ENCODE results near the gene CTIF.

The CTIF gene

GRCh38 chr18:48531908-48532307, 6.9 kb upstream of the CTIF start:
- TF ChIP-seq CTCF (IDR thresholded peaks at IDR 0.05; ENCODE audit: poor library complexity, severe bottlenecking) = no peak

GRCh38 chr18:48533340-48534070, 5.3 kb upstream of the CTIF start:
- H3K27me3 ChIP-seq (ENCODE audit: insufficient read depth, poor library complexity, severe bottlenecking) = no peaks in the 10 kb centered on the region
- H3K9me3 ChIP-seq (ENCODE audit: severe bottlenecking) = no peaks in the 10 kb centered on the region
- peaks cover 14% of the 10 kb centered on the region for H3K4me1 ChIP-seq (ENCODE audit: insufficient read depth, poor library complexity, severe bottlenecking)
- no peak for TF ChIP-seq CTCF (IDR thresholded peaks at IDR 0.05; ENCODE audit: poor library complexity, severe bottlenecking)
- no peak overlapping the region for H3K4me3 ChIP-seq (ENCODE audit: severe bottlenecking)
- no peak for ATAC-seq (ENCODE audit: low read depth)
- H3K36me3 ChIP-seq (ENCODE audit: low read depth) = no peaks in the 10 kb centered on the region
- no peak for DNase-seq (ENCODE audit: low spot score)
- no peak overlapping the region for H3K27ac ChIP-seq (ENCODE audit: poor library complexity, severe bottlenecking)

More at GRCh38 chr18:48531908-48532307, 6.9 kb upstream of the CTIF start:
- no peak overlapping the region for H3K4me3 ChIP-seq (ENCODE audit: severe bottlenecking)
- ATAC-seq (ENCODE audit: low read depth) (no peak), DNase-seq (ENCODE audit: low spot score) (no peak)
- no peak overlapping the region for H3K27ac ChIP-seq (ENCODE audit: poor library complexity, severe bottlenecking)
- no peaks in the 10 kb centered on the region for H3K36me3 ChIP-seq (ENCODE audit: low read depth)
- no peaks in the 10 kb centered on the region for H3K27me3 ChIP-seq (ENCODE audit: insufficient read depth, poor library complexity, severe bottlenecking)
- H3K4me1 ChIP-seq (ENCODE audit: insufficient read depth, poor library complexity, severe bottlenecking) = peaks cover 9% of the 10 kb centered on the region
- no peaks in the 10 kb centered on the region for H3K9me3 ChIP-seq (ENCODE audit: severe bottlenecking)

GRCh38 chr18:48534364-48534763, 4.5 kb upstream of the CTIF start:
- ATAC-seq (ENCODE audit: low read depth) = no peak
- no peaks in the 10 kb centered on the region for H3K36me3 ChIP-seq (ENCODE audit: low read depth)
- TF ChIP-seq CTCF (IDR thresholded peaks at IDR 0.05; ENCODE audit: poor library complexity, severe bottlenecking) = no peak
- DNase-seq (ENCODE audit: low spot score) = no peak
- peaks cover 14% of the 10 kb centered on the region for H3K4me1 ChIP-seq (ENCODE audit: insufficient read depth, poor library complexity, severe bottlenecking)
- H3K9me3 ChIP-seq (ENCODE audit: severe bottlenecking) = no peaks in the 10 kb centered on the region
- H3K27me3 ChIP-seq (ENCODE audit: insufficient read depth, poor library complexity, severe bottlenecking) = no peaks in the 10 kb centered on the region
- no peak overlapping the region for H3K4me3 ChIP-seq (ENCODE audit: severe bottlenecking)
- no peak overlapping the region for H3K27ac ChIP-seq (ENCODE audit: poor library complexity, severe bottlenecking)

- DNase-seq (ENCODE audit: low spot score) = no peak
- Histone ChIP-seq H3K36me3 (ENCODE audit: low read depth) (no peaks in the 10 kb centered on the region), H3K27me3 (ENCODE audit: insufficient read depth, poor library complexity, severe bottlenecking) (no peaks in the 10 kb centered on the region), H3K27ac (ENCODE audit: poor library complexity, severe bottlenecking) (no peak overlapping the region), H3K4me1 (ENCODE audit: insufficient read depth, poor library complexity, severe bottlenecking) (peaks cover 5% of the 10 kb centered on the region), H3K9me3 (ENCODE audit: severe bottlenecking) (no peaks in the 10 kb centered on the region), H3K4me3 (ENCODE audit: severe bottlenecking) (no peak overlapping the region)
- no peak for TF ChIP-seq CTCF (IDR thresholded peaks at IDR 0.05; ENCODE audit: poor library complexity, severe bottlenecking)
- no peak for ATAC-seq (ENCODE audit: low read depth)
Measured at GRCh38 chr18:48535956-48536355, 2.9 kb upstream of the CTIF start.

- no peak for TF ChIP-seq CTCF (IDR thresholded peaks at IDR 0.05; ENCODE audit: poor library complexity, severe bottlenecking)
- Histone ChIP-seq H3K4me3 (ENCODE audit: severe bottlenecking) (no peak overlapping the region), H3K9me3 (ENCODE audit: severe bottlenecking) (no peaks in the 10 kb centered on the region), H3K4me1 (ENCODE audit: insufficient read depth, poor library complexity, severe bottlenecking) (peaks cover 5% of the 10 kb centered on the region), H3K36me3 (ENCODE audit: low read depth) (peaks cover 1% of the 10 kb centered on the region), H3K27me3 (ENCODE audit: insufficient read depth, poor library complexity, severe bottlenecking) (no peaks in the 10 kb centered on the region), H3K27ac (ENCODE audit: poor library complexity, severe bottlenecking) (no peak overlapping the region)
- ATAC-seq (ENCODE audit: low read depth) (no peak), DNase-seq (ENCODE audit: low spot score) (no peak)
Measured at GRCh38 chr18:48536516-48536915, 2.3 kb upstream of the CTIF start.
